ENCODE data around the gene PLIN3.
A peak's percentile ranks its signal among the peaks of the same experiment; 100 is the strongest.
"Not testable (repeated sequence)": the region's sequence is repeated elsewhere in the genome, so short reads cannot be mapped to it uniquely, and the experiment has no call there.

PLIN3 gene

GRCh38 chr19:4845975-4846374 is 21.5 kb downstream of the PLIN3 start:
- not testable (repeated sequence) for DNase-seq

GRCh38 chr19:4844348-4845179 is 22.9 kb downstream of the PLIN3 start:
- no peak for DNase-seq

- no peak for DNase-seq
Observed at GRCh38 chr19:4843647-4843965, 23.9 kb downstream of the PLIN3 start.

- DNase-seq, result no peak
Observed at GRCh38 chr19:4839192-4839591, 28.3 kb downstream of the PLIN3 start.

- DNase-seq, result no peak
Observed at GRCh38 chr19:4832776-4833175, 34.7 kb downstream of the PLIN3 start.

GRCh38 chr19:4831979-4832340 is 35.5 kb downstream of the PLIN3 start:
- not testable (repeated sequence) for DNase-seq

GRCh38 chr19:4831304-4831978 is 36.0 kb downstream of the PLIN3 start, which contains the start of gene TICAM1:
Gene TICAM1, minus strand, starts transcription at chr19:4831712. Its CDS starts 13,335 bp downstream, at chr19:4818377.
- DNase-seq, result peak; percentile 80

GRCh38 chr19:4830768-4831265 is 36.6 kb downstream of the PLIN3 start:
- no peak for DNase-seq

GRCh38 chr19:4830332-4830731 is 37.1 kb downstream of the PLIN3 start:
- no peak for DNase-seq

GRCh38 chr19:4829001-4829712 is 38.3 kb downstream of the PLIN3 start:
- no peak for DNase-seq

GRCh38 chr19:4823577-4823976 is 43.9 kb downstream of the PLIN3 start:
- DNase-seq, result no peak

- DNase-seq, result not testable (repeated sequence)
Observed at GRCh38 chr19:4822354-4822753, 45.1 kb downstream of the PLIN3 start.

- DNase-seq, result no peak
Observed at GRCh38 chr19:4821265-4821664, 46.2 kb downstream of the PLIN3 start.

GRCh38 chr19:4817467-4818277 is 49.8 kb downstream of the PLIN3 start:
- DNase-seq, result no peak

GRCh38 chr19:4816950-4817278 is 50.6 kb downstream of the PLIN3 start:
- no peak for DNase-seq

GRCh38 chr19:4816202-4816949 is 51.1 kb downstream of the PLIN3 start:
- DNase-seq, result no peak

GRCh38 chr19:4815426-4816201 is 51.9 kb downstream of the PLIN3 start:
- peak; percentile 71 for DNase-seq

- DNase-seq, result no peak
Observed at GRCh38 chr19:4814625-4815425, 52.6 kb downstream of the PLIN3 start.

GRCh38 chr19:4811328-4812131 is 55.9 kb downstream of the PLIN3 start:
- peak; percentile 91 for DNase-seq
